ENCODE measurements around the gene CYP2W1.

CYP2W1 gene

DNA sequence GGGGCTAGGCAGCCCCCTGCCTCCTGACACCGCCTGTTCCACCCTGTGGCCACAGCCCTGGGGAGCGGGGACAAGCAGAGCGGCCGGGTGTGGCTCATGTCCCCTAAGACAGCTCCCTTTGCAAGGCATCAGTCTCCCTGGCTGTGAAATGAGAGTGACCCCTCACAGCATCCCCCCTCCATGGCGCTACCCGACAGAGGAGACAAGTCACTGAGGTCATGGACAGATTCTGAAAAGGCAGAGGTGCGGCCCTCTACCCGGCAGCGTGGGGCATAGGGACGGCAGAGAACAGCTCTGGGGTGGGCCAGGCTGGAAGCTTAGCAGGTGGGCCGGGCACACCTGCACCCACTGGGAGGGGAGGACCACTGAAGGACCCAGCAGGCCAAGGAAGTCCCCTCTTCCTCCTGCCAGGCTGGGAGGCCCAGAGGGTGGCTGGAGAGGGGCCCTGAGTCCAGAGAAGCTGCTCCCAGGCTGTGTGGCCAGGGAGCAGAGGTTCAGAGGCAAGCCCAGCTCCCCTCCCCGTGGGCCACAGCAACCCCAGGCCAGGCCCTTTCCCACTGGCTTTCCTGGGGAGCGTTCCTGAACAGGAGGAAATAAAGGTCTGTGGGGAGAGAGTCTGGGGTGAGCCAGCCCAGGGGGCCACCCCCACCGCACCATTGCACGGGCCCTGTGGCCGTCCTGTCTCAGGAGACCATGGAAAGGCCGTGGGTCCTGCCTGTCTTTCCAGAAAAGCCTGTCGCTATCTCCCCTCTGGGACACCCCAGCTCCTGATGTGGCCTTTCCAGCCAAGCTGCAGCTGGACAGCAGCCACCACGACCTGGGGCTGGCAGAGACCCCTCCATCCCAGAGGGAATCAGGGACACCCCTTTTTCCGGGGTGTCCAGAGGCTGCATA is 30.2 kb upstream of the CYP2W1 start:
- no peaks in the 10 kb centered on the region for H3K36me3 ChIP-seq (ENCODE audit: low read depth)
- H3K4me3 ChIP-seq (ENCODE audit: severe bottlenecking), result peak overlapping the region; percentile 98
- peak overlapping the region; percentile 65 for H3K27ac ChIP-seq (ENCODE audit: poor library complexity, severe bottlenecking)
- H3K27me3 ChIP-seq (ENCODE audit: insufficient read depth, poor library complexity, severe bottlenecking), result no peaks in the 10 kb centered on the region
- ATAC-seq (ENCODE audit: low read depth), result 0 out of 3 replicates have a peak, but pooled peaks have one; percentile 1
- peak; percentile 51 for DNase-seq (ENCODE audit: low spot score)
- TF ChIP-seq, protein P1, sequence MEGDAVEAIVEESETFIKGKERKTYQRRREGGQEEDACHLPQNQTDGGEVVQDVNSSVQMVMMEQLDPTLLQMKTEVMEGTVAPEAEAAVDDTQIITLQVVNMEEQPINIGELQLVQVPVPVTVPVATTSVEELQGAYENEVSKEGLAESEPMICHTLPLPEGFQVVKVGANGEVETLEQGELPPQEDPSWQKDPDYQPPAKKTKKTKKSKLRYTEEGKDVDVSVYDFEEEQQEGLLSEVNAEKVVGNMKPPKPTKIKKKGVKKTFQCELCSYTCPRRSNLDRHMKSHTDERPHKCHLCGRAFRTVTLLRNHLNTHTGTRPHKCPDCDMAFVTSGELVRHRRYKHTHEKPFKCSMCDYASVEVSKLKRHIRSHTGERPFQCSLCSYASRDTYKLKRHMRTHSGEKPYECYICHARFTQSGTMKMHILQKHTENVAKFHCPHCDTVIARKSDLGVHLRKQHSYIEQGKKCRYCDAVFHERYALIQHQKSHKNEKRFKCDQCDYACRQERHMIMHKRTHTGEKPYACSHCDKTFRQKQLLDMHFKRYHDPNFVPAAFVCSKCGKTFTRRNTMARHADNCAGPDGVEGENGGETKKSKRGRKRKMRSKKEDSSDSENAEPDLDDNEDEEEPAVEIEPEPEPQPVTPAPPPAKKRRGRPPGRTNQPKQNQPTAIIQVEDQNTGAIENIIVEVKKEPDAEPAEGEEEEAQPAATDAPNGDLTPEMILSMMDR (IDR thresholded peaks at IDR 0.05; ENCODE audit: poor library complexity, severe bottlenecking), result no peak
- no peaks in the 10 kb centered on the region for H3K9me3 ChIP-seq (ENCODE audit: severe bottlenecking)
- H3K4me1 ChIP-seq (ENCODE audit: insufficient read depth, poor library complexity, severe bottlenecking), result peaks cover 10% of the 10 kb centered on the region

DNA sequence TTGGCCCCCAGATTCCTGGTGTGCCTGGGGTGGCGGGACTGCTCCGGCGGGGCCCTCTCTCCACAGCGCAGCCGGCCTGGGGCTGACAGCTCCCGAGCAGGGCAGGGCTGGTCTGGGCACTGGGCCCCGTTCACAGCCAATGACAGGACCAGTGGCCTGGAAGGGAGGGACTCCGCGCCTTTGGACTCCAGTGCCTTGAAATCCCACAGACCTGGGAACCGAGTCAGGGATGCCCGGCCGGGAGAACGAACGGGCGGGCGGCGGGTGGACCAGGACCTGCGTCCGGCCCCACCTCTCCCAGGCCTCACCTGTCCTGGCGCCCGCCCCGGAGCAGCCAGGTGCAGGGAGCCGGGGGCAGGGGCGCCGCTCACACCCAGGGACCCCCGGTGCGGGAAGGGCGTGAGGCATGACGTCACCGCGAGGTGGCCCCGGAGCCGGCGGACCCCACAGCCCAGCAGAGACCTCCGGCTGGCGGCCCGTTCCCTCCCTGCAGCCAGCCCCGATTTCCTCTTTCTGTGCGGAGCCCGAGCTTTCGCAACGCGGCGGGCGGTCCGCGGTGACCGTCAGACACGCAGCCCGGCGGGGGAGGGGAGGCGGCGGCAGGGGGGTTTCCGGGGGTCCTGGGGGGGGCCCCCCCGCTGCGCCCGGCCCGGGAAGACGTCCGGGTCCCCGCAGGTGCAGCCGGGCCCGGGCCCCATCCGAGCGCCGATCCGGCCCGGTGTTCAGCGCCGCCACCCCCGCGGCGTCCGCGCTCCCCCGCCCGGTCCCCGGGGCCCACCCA is 29.2 kb upstream of the CYP2W1 start:
- H3K36me3 ChIP-seq (ENCODE audit: low read depth), result no peaks in the 10 kb centered on the region
- H3K4me3 ChIP-seq (ENCODE audit: severe bottlenecking), result peak overlapping the region; percentile 98
- DNase-seq (ENCODE audit: low spot score) (peak; percentile 77), ATAC-seq (ENCODE audit: low read depth) (peak; percentile 82)
- TF ChIP-seq, protein P1 (IDR thresholded peaks at IDR 0.05; ENCODE audit: poor library complexity, severe bottlenecking), result no peak
- no peaks in the 10 kb centered on the region for H3K27me3 ChIP-seq (ENCODE audit: insufficient read depth, poor library complexity, severe bottlenecking)
- peaks cover 10% of the 10 kb centered on the region for H3K4me1 ChIP-seq (ENCODE audit: insufficient read depth, poor library complexity, severe bottlenecking)
- peak overlapping the region; percentile 65 for H3K27ac ChIP-seq (ENCODE audit: poor library complexity, severe bottlenecking)
- H3K9me3 ChIP-seq (ENCODE audit: severe bottlenecking), result no peaks in the 10 kb centered on the region

DNA sequence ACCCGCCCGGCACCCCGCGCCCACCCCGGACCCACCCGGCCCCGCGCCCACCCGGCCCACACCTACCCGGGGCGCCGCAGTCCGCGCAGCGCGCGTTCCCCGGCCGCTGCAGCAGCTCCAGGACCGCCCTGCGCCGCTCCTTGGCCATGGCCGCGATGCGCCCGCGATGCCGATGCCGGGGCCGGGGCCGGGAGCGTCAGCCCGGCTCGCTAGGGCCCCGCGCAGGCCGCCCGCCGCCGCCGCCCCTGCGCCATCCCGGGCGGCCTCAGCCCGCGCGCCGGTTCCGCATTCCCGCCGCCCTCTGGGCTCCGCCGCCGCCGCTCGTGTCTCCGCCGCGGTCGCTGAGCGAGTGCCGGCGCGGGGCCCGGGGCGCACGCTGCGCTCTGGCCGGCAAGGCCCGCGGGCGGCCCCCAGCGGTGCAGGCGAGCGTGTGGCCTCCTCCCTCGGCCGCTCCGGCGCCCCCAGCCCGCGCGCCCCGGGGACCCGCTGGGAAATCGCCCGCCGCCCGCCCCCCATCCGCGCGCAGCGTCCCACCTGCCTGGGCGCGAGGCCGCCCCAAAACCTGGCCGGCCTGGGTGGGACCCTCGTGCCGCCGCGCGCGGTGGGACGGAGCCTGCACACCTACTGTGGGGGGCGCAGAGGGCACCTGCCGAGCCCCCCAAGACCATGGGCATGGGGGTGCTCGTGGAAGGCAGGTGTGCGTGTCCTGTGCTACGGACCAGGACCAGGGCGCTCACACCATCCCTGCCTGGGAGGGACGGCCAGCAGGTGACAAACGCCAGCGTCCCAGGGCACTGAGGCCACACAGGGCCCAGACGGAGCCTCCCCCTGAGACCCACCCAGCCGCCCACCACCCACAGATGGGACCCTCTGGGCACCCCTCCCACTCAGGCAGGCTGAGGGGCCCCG is 28.4 kb upstream of the CYP2W1 start, which contains the start of gene ADAP1:
Gene ADAP1 (minus strand): TSS at position 351 of the 909 bp plus-strand sequence. CDS start 203 bp downstream, at position 148.
- Histone ChIP-seq H3K9me3 (ENCODE audit: severe bottlenecking) (no peaks in the 10 kb centered on the region), H3K27me3 (ENCODE audit: insufficient read depth, poor library complexity, severe bottlenecking) (no peaks in the 10 kb centered on the region), H3K36me3 (ENCODE audit: low read depth) (no peaks in the 10 kb centered on the region), H3K4me1 (ENCODE audit: insufficient read depth, poor library complexity, severe bottlenecking) (peaks cover 5% of the 10 kb centered on the region), H3K27ac (ENCODE audit: poor library complexity, severe bottlenecking) (peak within 1 kb of the TSS; percentile 65), H3K4me3 (ENCODE audit: severe bottlenecking) (peak within 1 kb of the TSS; percentile 98)
- TF ChIP-seq, protein P1 (IDR thresholded peaks at IDR 0.05; ENCODE audit: poor library complexity, severe bottlenecking), result peak; percentile 91
- DNase-seq (ENCODE audit: low spot score) (peak; percentile 54), ATAC-seq (ENCODE audit: low read depth) (peak; percentile 55)

DNA sequence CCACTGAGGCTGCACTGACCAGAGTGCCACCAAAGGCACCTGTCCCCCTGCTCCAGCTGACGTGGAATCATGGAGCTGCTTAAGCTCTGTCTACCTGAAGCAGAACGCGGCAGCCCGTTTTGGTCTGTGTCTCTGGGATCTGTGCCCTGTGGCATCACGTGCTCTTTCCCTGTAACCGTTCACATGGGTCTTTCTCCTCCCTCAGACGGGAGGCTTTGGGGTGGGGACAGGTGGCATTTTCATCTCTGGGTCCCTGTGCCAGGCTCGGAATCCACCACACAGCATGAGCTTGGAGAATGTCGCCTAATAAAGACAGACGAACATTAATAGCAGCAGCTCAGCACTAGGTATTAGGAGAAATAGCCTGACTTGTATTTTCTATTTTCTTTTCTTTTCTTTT is 26.9 kb upstream of the CYP2W1 start:
- no peaks in the 10 kb centered on the region for H3K4me1 ChIP-seq (ENCODE audit: insufficient read depth, poor library complexity, severe bottlenecking)
- H3K4me3 ChIP-seq (ENCODE audit: severe bottlenecking), result no peak overlapping the region
- ATAC-seq (ENCODE audit: low read depth) (no peak), DNase-seq (ENCODE audit: low spot score) (peak; percentile 44)
- H3K27me3 ChIP-seq (ENCODE audit: insufficient read depth, poor library complexity, severe bottlenecking), result no peaks in the 10 kb centered on the region
- TF ChIP-seq, protein P1 (IDR thresholded peaks at IDR 0.05; ENCODE audit: poor library complexity, severe bottlenecking), result no peak
- no peaks in the 10 kb centered on the region for H3K36me3 ChIP-seq (ENCODE audit: low read depth)
- no peaks in the 10 kb centered on the region for H3K9me3 ChIP-seq (ENCODE audit: severe bottlenecking)
- H3K27ac ChIP-seq (ENCODE audit: poor library complexity, severe bottlenecking), result no peak overlapping the region

Measured in RWPE2 (cell line).